ENCODE data around the gene ARID1A.
A peak's percentile ranks its signal among the peaks of the same experiment; 100 is the strongest.

The ARID1A gene

DNA sequence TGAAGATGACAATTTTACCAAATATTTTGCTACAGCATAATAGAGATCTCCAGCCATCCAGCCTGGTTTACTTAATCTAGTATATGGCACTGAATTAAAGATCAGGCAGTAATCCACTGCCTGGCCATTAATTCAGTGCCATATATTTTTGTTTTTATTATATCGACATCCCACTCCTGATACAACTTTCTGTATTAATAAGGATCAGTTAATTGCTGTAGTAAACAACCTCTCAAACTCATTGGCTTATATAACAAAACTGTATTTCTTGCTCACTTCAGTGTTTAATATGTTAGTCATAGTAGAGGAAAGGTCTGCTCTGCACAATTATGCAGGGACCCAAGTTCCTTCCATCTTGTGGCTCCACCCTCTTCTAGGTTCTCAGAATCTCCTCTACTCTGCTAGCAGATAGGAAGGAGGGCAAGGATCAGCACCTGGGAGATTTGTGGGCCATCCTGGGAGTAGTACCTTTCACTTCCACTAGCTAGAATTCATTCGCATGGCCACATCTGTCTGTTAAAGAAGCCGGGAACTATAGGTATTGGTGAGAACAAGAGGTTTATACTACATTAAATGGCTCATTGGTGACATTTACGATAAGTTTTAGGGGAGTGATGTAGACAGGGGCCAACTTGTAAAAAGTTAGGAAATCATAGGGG, 127.1 kb downstream of the ARID1A start:
- no peak for DNase-seq (ENCODE audit: low read depth)
- no peak overlapping the region for H3K4me3 ChIP-seq (ENCODE audit: low read depth, low read length)
- no peak for TF ChIP-seq CTCF (IDR thresholded peaks at IDR 0.05; ENCODE audit: low read depth, low read length)
- no peak for TF ChIP-seq MYC (IDR thresholded peaks at IDR 0.05; ENCODE audit: low read depth, low read length)
- TF ChIP-seq POLR2A (IDR thresholded peaks at IDR 0.05; ENCODE audit: extremely low read depth, insufficient read length) = no peak
- no peak for TF ChIP-seq MAX (IDR thresholded peaks at IDR 0.05; ENCODE audit: low read depth, low read length)

DNA sequence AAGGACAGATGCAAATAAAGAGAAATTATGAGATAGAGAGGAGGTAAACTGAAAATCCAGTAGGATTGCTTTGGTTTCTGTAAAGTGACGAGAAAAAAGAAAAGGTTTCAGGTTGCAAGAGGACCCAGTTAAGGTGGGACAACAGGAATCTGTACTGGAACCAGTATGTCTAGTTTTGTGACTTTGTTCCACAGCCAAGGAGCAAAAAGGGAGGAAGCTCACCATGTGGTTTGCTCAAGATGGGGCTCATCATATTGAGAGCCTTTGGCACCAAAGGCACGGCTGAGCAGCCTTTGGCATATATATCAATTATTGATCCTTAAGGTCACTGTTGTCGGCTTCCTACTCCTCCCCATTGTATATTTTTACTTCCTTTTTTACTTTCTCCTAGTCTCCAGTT, 128.9 kb downstream of the ARID1A start:
- DNase-seq (ENCODE audit: low read depth) = no peak
- H3K4me3 ChIP-seq (ENCODE audit: low read depth, low read length) = no peak overlapping the region
- TF ChIP-seq POLR2A (IDR thresholded peaks at IDR 0.05; ENCODE audit: extremely low read depth, insufficient read length) (no peak), MYC (IDR thresholded peaks at IDR 0.05; ENCODE audit: low read depth, low read length) (no peak), MAX (IDR thresholded peaks at IDR 0.05; ENCODE audit: low read depth, low read length) (no peak), CTCF (IDR thresholded peaks at IDR 0.05; ENCODE audit: low read depth, low read length) (no peak)

DNA sequence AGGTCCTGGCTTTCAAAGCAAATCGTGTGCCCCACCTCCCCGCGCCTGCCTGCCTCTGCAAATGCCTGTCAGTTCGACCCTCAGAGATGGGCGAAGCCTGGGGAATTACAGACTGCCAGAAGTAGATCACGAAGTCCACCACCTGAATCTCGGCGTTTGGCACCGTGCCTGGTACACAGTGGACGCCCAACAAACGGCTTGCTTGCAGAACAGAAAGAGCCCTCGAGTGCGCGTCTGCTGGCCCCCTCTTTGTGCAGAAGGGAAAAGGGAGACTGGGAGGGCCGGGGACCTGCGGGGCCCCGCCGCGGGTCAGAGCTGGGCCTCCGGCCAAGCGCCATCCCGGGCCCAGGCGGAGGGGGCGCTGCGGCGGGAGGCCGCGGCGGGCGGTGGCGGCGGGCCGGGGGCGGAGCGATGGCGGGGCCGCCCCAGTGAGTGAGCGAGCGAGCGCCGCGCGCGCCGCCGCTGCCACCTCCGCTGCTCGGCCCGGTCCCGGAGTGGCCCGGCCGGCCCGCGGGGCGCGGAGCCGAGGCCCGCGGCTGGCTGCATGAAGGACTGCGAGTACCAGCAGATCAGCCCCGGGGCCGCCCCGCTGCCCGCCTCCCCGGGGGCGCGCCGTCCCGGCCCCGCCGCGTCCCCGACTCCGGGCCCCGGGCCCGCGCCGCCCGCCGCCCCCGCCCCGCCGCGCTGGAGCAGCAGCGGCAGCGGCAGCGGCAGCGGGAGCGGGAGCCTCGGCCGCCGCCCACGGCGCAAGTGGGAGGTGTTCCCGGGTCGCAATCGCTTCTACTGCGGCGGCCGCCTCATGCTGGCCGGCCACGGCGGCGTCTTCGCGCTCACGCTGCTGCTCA, 130.7 kb downstream of the ARID1A start, which contains the start of gene ZDHHC18:
ZDHHC18 (plus strand) TSS at position 428 of the 845 bp plus-strand sequence; CDS start at position 545, 117 bp downstream.
- DNase-seq (ENCODE audit: low read depth) = peak; percentile 70
- TF ChIP-seq CTCF (IDR thresholded peaks at IDR 0.05; ENCODE audit: low read depth, low read length) (peak; percentile 16), MAX (IDR thresholded peaks at IDR 0.05; ENCODE audit: low read depth, low read length) (no peak), POLR2A (IDR thresholded peaks at IDR 0.05; ENCODE audit: extremely low read depth, insufficient read length) (peak; percentile 64), MYC (IDR thresholded peaks at IDR 0.05; ENCODE audit: low read depth, low read length) (no peak)

DNA sequence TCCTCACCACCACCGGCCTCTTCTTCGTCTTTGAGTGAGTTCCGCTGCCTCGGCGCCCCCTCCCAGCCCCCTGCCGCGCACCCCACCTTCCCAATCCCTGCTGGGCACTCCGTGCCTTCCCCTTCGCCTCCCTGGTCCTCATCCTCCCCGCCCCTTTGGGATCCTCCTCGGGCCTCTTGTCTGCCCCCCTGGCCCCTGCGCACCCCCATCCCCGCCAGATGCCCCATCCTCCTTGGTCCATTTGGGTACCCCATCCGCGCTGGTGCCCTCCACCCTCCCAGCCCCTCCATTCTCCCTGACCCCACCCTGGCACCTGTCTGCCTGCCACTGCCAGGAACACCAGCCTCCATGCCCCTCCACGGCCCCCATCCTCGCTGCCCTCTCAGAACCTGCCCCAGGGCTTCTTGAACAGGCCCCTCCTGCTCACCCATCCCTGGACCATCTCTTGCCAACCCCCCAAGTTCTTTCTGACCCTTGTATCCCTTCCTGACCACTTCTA, 131.3 kb downstream of the ARID1A start:
- H3K4me3 ChIP-seq (ENCODE audit: low read depth, low read length) = peak overlapping the region; percentile 59
- no peak for DNase-seq (ENCODE audit: low read depth)
- TF ChIP-seq MAX (IDR thresholded peaks at IDR 0.05; ENCODE audit: low read depth, low read length) = no peak
- no peak for TF ChIP-seq CTCF (IDR thresholded peaks at IDR 0.05; ENCODE audit: low read depth, low read length)
- no peak for TF ChIP-seq POLR2A (IDR thresholded peaks at IDR 0.05; ENCODE audit: extremely low read depth, insufficient read length)

More for the DNA sequence above, 130.7 kb downstream of the ARID1A start, which contains the start of gene ZDHHC18:
- peak within 1 kb of the TSS; percentile 59 for H3K4me3 ChIP-seq (ENCODE audit: low read depth, low read length)

GRCh38 chr1:26827663-26828062, 131.8 kb downstream of the ARID1A start:
- peak overlapping the region; percentile 59 for H3K4me3 ChIP-seq (ENCODE audit: low read depth, low read length)
- TF ChIP-seq CTCF (IDR thresholded peaks at IDR 0.05; ENCODE audit: low read depth, low read length) (no peak), MYC (IDR thresholded peaks at IDR 0.05; ENCODE audit: low read depth, low read length) (no peak), POLR2A (IDR thresholded peaks at IDR 0.05; ENCODE audit: extremely low read depth, insufficient read length) (no peak), MAX (IDR thresholded peaks at IDR 0.05; ENCODE audit: low read depth, low read length) (no peak)
- DNase-seq (ENCODE audit: low read depth) = no peak
